ENCODE measurements around the gene LMCD1. TPM values are rescaled to one million over a fixed set of nuclear protein-coding genes. Genes with fewer than 3 reads are reported as not detected.

Gene LMCD1
- total and polyA plus RNA-seq, 2 of the 8 experiments (the other 6 are each of a cell fraction or from before 2014, with no cell fraction given), result 12.3 to 26.5 TPM

DNA sequence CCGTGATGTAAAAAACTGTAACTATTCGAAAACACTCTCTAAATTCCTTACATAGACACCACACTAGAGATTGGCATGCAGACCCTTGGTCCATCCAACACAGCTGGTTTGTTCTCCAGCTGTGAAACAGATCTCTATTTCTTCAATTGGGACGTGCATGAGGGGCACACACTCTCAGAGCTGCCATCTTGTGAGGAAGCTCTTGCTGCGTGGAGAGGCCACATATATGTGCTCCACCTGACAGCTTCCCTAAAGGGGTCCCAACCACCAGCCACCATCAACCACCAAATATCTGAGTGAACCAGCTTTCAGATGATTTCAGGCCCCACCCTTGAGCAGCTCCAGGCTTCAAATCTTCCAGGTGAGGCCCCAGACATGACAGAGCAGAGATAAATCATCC, 117.3 kb downstream of the LMCD1 start:
- peaks cover 0 to 10% (median 3%) of the 10 kb centered on the region in 4 experiments; a peak in 5 of 7 replicates for H3K4me1 ChIP-seq (replicated peaks in 1 of 4; ENCODE audit: control insufficient read depth in 3 of 4, insufficient read depth in 4 of 4, low read length in 3 of 4)

More for the DNA sequence above, 117.3 kb downstream of the LMCD1 start:
- Histone ChIP-seq H3K56ac (replicated peaks; ENCODE audit: insufficient read length, low read depth, low read length) (no peak overlapping the region), H3K23me2 (ENCODE audit: low read depth, low read length) (no peaks in the 10 kb centered on the region), H3K18ac (ENCODE audit: extremely low read depth, low read length) (no peak overlapping the region), H3K9ac (replicated peaks in 1 of 4; ENCODE audit: extremely low read depth in 1 of 4, low read depth in 3 of 4, low read length in 3 of 4) (no peak overlapping the region), H3K36me3 (ENCODE audit: control insufficient read depth in 2 of 4, insufficient read depth in 4 of 4, low read length in 3 of 4) (no peaks in the 10 kb centered on the region), H2AFZ (ENCODE audit: low read length) (no peak overlapping the region), H3K14ac (ENCODE audit: insufficient read length) (no peak overlapping the region), H3K27ac (ENCODE audit: low read depth, low read length) (no peak overlapping the region), H2BK20ac (ENCODE audit: low read length) (no peak overlapping the region), H3K4ac (replicated peaks; ENCODE audit: insufficient read length, low read depth, low read length) (no peak overlapping the region), H3K23ac (ENCODE audit: insufficient read length) (no peak overlapping the region), H4K91ac (replicated peaks; ENCODE audit: insufficient read length, low read length) (no peak overlapping the region), H3K4me2 (ENCODE audit: insufficient read depth in 1 of 2, low read depth in 2 of 2, low read length in 2 of 2) (no peak overlapping the region), H3K79me2 (ENCODE audit: control insufficient read depth in 1 of 2, insufficient read depth in 2 of 2, low read length in 2 of 2) (no peaks in the 10 kb centered on the region), H4K5ac (ENCODE audit: insufficient read length, low read depth, low read length) (no peak overlapping the region), H2BK12ac (ENCODE audit: low read depth, low read length) (no peak overlapping the region), H4K8ac (ENCODE audit: extremely low read depth, insufficient read depth, low read length) (no peak overlapping the region; the same call in 1 of the 2 replicates), H4K20me1 (replicated peaks in 1 of 2; ENCODE audit: control insufficient read depth in 1 of 2, insufficient read depth in 2 of 2, low read length in 2 of 2) (no peaks in the 10 kb centered on the region), H2BK15ac (ENCODE audit: low read length) (no peak overlapping the region), H3K79me1 (ENCODE audit: low read depth, low read length) (no peaks in the 10 kb centered on the region), H2BK5ac (ENCODE audit: low read depth, low read length) (no peak overlapping the region), H3K9me3 (ENCODE audit: insufficient read depth in 2 of 2, low read depth in 1 of 2, low read length in 1 of 2) (0 out of 4 replicates have a peak, but pooled peaks cover 0 to 4% of the 10 kb centered on the region in 2 experiments), H3K4me3 (ENCODE audit: extremely low read depth in 1 of 4, insufficient read depth in 2 of 4, low read depth in 3 of 4, low read length in 4 of 4) (no peak overlapping the region), H2BK120ac (replicated peaks; ENCODE audit: low read depth, low read length) (no peak overlapping the region), H2AK5ac (ENCODE audit: low read depth, low read length) (no peak overlapping the region), H3K27me3 (replicated peaks in 1 of 4; ENCODE audit: control insufficient read depth in 3 of 4, extremely low read depth in 1 of 4, insufficient read depth in 3 of 4, low read length in 3 of 4) (no peaks in the 10 kb centered on the region)
- FAIRE-seq (no peak), DNase-seq (ENCODE audit: low read depth in 1 of 2, low spot score in 2 of 2) (no peak)
- TF ChIP-seq CHD1 (IDR thresholded peaks at IDR 0.05; ENCODE audit: low read depth, low read length) (no peak), CBX8 (IDR thresholded peaks at IDR 0.05; ENCODE audit: borderline replicate concordance, low read depth, low read length) (no peak), SIX5 (IDR thresholded peaks at IDR 0.05; ENCODE audit: low read depth, low read length) (no peak), GTF2F1 (IDR thresholded peaks at IDR 0.05; ENCODE audit: borderline replicate concordance, low read depth, low read length) (no peak), RFX5 (IDR thresholded peaks at IDR 0.05; ENCODE audit: borderline replicate concordance, low read depth, low read length) (no peak)
- TF ChIP-seq, protein P1, sequence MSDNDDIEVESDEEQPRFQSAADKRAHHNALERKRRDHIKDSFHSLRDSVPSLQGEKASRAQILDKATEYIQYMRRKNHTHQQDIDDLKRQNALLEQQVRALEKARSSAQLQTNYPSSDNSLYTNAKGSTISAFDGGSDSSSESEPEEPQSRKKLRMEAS (IDR thresholded peaks at IDR 0.05), result no peak
- TF ChIP-seq, protein P2, sequence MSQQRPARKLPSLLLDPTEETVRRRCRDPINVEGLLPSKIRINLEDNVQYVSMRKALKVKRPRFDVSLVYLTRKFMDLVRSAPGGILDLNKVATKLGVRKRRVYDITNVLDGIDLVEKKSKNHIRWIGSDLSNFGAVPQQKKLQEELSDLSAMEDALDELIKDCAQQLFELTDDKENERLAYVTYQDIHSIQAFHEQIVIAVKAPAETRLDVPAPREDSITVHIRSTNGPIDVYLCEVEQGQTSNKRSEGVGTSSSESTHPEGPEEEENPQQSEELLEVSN (IDR thresholded peaks at IDR 0.05), result no peak
- TF ChIP-seq, protein P3, sequence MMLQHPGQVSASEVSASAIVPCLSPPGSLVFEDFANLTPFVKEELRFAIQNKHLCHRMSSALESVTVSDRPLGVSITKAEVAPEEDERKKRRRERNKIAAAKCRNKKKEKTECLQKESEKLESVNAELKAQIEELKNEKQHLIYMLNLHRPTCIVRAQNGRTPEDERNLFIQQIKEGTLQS (IDR thresholded peaks at IDR 0.05; ENCODE audit: insufficient read depth, low read depth, low read length), result no peak
- ChIA-PET CTCF (ENCODE audit: partially characterized antibody) (interaction anchor here (0.9 to 2.4 kb wide), 5 partner anchors 8 to 177 kb away, joined by 3 to 11 read pairs (median 4); no protein-coding TSS in a partner anchor), POLR2A (ENCODE audit: partially characterized antibody) (no interaction called here)
- WGBS, 2 experiments (ENCODE audit: extremely low coverage in 1 of 2, insufficient coverage in 1 of 2, insufficient read length in 1 of 2, insufficient replicate concordance in 2 of 2, low coverage in 1 of 2, low lambda C conversion rate in 2 of 2, missing lambda C conversion rate in 1 of 2), result 79% methylated on average over 4 of the region's 4 CpGs; no CpG with 5 or more reads in 1 of the 2 experiments

Data from H1 (cell line).